ENCODE data around the gene SALL4.
A peak's percentile ranks its signal among the peaks of the same experiment; 100 is the strongest.
"Not testable (repeated sequence)": the region's sequence is repeated elsewhere in the genome, so short reads cannot be mapped to it uniquely, and the experiment has no call there.

The SALL4 gene

DNA sequence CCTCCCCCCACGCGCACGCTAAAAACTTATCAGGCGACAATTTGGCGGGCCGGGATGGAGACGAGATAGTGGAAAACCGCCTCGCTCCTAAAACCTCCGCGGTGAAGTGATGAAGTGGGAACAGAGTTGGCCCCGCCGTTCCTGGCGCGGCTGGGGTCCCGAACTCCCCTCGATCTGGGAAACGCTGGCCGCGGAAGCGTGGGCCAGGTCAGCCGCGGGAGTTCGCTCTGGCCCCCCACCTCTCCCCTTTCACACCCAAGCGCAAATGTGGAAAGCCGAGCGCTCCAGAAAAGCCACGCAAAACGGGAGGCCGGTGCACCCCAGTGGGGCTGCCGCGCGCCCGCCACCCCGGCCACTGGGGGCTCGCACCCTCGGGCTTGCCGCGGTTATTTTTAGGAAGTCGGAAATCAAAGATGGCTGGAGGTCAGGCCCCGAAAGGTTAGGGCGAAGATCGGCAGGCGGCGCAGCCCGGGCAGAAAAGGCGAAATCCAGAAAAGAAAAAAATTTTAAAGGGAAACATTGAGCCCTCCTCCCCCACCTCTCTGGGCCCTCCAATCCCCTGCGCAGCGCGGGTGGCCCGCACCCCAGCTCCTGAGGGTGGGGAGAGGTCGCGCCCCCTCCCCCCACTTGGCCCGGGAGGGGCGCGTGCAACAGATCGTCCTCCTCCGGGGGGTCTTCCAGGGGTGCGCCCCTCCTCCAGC, 1.0 kb downstream of the SALL4 start:
- peak; percentile 47 for DNase-seq

DNA sequence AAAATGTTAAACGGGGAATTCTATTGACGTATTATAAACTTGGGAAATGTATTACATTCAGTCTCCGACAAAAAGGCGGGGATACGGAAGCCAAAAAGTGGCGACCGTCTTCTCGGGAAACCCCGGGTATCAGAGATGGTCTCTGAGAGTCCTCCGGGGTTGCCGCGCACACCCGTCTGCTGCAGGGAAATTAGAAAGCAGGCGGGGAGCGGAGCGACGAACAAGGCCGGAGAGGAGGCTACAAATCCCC, 1.5 kb downstream of the SALL4 start:
- DNase-seq = peak; percentile 52

DNA sequence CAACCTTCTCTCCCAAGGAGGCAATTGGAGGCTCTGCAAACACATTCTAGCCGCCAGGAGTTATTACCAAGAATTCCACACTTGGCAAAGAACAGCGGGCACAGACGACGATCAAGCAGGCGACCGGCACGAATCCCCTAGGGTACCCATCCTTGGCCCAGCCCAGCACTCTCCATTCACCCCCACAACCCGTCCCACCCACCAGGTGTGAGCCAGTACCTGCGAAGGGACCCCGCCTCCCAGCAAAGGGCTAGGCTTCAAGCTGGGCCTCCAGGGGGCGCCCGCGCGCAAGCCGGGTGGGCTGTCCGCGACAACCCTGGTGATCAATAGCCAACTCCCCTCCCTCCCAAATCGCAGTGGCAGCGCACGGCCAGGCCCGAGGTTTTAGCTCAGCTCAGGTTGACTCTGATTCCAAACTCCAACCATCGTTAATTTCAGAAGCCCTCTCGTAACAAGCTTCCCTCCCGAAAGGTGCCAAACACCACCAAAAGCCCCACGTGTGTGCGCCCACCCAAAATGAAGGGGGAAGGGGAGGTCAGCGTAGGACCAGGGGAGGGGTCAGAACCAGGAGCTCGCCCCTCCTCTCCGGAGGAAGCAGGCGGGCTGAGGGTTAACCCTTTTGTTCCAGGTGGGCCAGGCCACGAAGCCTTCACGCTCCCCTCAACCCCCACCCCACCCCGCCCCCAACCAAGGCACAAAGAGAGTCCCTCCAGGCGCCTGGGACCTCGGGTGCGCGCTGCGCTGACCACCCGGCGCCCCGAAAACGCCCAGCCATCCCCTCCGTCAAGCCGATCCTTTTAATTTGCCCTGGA, 2.1 kb downstream of the SALL4 start:
- peak; percentile 57 for DNase-seq

DNA sequence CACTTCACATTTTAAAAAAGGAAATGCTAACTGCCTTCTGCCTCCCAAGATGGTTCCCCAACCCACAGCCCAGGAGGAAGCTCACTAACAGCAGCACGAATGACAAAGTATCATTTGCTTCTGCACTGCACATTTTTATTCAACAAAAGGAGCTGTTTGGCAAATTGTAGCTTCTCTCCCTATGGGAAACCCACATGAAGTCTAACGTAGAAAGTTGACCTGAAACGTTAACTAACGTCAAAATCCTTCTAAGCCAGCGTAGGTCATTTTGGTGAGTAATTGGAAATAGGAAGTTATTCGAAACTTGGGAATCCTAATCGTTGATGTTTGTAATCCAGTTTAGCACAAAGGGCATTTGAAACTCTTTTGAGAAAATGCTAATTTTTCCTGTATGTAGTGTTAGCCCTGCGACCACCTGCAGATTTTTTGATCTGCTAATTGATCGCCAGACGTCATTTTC, 2.9 kb downstream of the SALL4 start:
- peak; percentile 5 for DNase-seq

GRCh38 chr20:51797357-51798025, 4.8 kb downstream of the SALL4 start:
- DNase-seq = peak; percentile 79

- DNase-seq = no peak
Measured at GRCh38 chr20:51796340-51796739, 6.0 kb downstream of the SALL4 start.

DNA sequence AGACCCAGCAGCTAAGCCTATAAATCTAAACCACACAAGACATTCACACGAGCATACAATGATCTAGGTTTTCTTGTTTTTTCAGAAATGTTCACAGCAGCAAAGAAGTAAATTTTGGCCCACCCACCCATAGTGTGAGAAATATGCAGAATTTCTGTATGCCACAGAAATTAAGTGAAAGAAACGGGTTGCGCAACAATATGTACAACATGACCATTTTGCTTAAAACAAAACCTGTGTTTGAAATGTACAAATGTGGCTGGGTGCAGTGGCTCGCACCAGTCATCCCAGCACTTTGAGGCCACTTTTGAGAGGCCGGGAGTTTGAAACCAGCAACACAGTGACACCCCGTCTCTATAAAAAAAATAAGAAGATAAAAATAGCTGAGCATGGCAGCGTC, 9.4 kb downstream of the SALL4 start:
- no peak for DNase-seq

- DNase-seq = no peak
Measured at GRCh38 chr20:51791626-51792025, 10.7 kb downstream of the SALL4 start.

DNA sequence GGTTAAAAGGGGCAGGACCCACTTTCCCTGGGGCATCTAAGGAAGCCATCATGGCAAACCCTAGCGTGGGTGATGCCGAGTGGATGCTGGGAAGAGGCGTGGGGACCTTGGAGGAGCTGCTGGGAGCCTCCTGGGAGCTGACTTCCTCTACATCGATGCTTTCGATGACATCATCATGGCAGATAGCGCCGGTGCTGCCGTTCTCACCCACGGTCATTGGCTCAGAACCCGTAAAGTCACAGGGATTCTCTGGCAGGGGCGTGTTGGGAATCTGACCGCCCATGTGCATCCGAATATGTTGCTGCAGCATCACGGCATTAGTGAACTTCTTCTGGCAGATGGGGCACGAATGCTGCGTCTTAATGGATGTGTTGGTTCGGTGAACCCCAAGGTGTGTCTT, 12.1 kb downstream of the SALL4 start:
- no peak for DNase-seq

- DNase-seq = no peak
Measured at GRCh38 chr20:51789434-51789833, 12.9 kb downstream of the SALL4 start.

GRCh38 chr20:51788822-51789221, 13.5 kb downstream of the SALL4 start:
- no peak for DNase-seq

- no peak for DNase-seq
Measured at GRCh38 chr20:51784299-51784698, 18.0 kb downstream of the SALL4 start.

GRCh38 chr20:51778229-51778759, 24.0 kb downstream of the SALL4 start:
- not testable (repeated sequence) for DNase-seq

- no peak for DNase-seq
Measured at GRCh38 chr20:51775241-51775640, 27.1 kb downstream of the SALL4 start.

GRCh38 chr20:51772236-51772635, 30.1 kb downstream of the SALL4 start:
- no peak for DNase-seq

- DNase-seq = peak; percentile 29
Measured at GRCh38 chr20:51769976-51770615, 32.2 kb downstream of the SALL4 start.

- no peak for DNase-seq
Measured at GRCh38 chr20:51768759-51769517, 33.4 kb downstream of the SALL4 start.

- DNase-seq = peak; percentile 21
Measured at GRCh38 chr20:51767867-51768758, 34.2 kb downstream of the SALL4 start, which contains the start of gene ATP9A. ATP9A (minus strand) TSS chr20:51768390; CDS start chr20:51768369, 21 bp downstream.

GRCh38 chr20:51766994-51767866, 35.1 kb downstream of the SALL4 start:
- DNase-seq = peak; percentile 29

DNA sequence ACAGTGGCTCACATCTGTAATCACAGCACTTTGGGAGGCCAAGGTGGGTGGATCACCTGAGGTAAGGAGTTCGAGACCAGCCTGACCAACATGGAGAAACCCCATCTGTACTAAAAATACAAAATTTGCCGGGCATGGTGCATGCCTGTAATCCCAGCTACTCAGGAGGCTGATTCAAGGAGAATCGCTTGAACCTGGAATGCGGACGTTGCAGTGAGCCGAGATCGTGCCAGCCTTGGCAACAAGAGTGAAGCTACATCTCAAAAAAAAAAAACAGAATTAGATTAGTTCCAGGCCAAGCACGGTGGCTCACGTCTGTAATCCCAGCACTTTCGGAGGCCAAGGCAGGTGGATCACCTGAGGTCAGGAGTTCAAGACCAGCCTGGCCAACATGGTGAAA, 36.9 kb downstream of the SALL4 start:
- not testable (repeated sequence) for DNase-seq
